ENCODE measurements around the gene SDC4. TPM values are rescaled to one million over a fixed set of nuclear protein-coding genes. Genes with fewer than 3 reads are reported as not detected.

The SDC4 gene
- polyA plus RNA-seq, 3 donors from 2014 or later = 0.56 to 0.69 TPM; not detected in 1

- Mint-ChIP-seq H3K36me3 (no peaks in the 10 kb centered on the region), H3K9me3 (no peaks in the 10 kb centered on the region), H3K27me3 (ENCODE audit: low read depth in 3 of 3) (peaks cover 0 to 2% (median 0%) of the 10 kb centered on the region in 3 donors), H3K27ac (no peak overlapping the region), H3K4me3 (no peak overlapping the region), H3K4me1 (no peaks in the 10 kb centered on the region)
- DNase-seq = no peak
Measured at GRCh38 chr20:45337367-45338120, 10.7 kb downstream of the SDC4 start.

GRCh38 chr20:45336530-45337366, 11.5 kb downstream of the SDC4 start:
- no peaks in the 10 kb centered on the region for H3K4me1 Mint-ChIP-seq
- no peak for DNase-seq
- H3K27me3 Mint-ChIP-seq (ENCODE audit: low read depth in 3 of 3) = peaks cover 0 to 2% (median 0%) of the 10 kb centered on the region in 3 donors
- H3K36me3 Mint-ChIP-seq = no peaks in the 10 kb centered on the region
- no peak overlapping the region for H3K27ac Mint-ChIP-seq
- H3K4me3 Mint-ChIP-seq = no peak overlapping the region
- no peaks in the 10 kb centered on the region for H3K9me3 Mint-ChIP-seq

GRCh38 chr20:45330476-45330875, 17.7 kb downstream of the SDC4 start:
- H3K36me3 Mint-ChIP-seq = no peaks in the 10 kb centered on the region
- DNase-seq = no peak
- H3K9me3 Mint-ChIP-seq = no peaks in the 10 kb centered on the region
- H3K4me1 Mint-ChIP-seq = no peaks in the 10 kb centered on the region
- H3K4me3 Mint-ChIP-seq = no peak overlapping the region
- H3K27ac Mint-ChIP-seq = no peak overlapping the region
- no peaks in the 10 kb centered on the region for H3K27me3 Mint-ChIP-seq (ENCODE audit: low read depth in 3 of 3)

GRCh38 chr20:45329497-45330319, 18.5 kb downstream of the SDC4 start:
- no peaks in the 10 kb centered on the region for H3K27me3 Mint-ChIP-seq (ENCODE audit: low read depth in 3 of 3)
- H3K4me1 Mint-ChIP-seq = no peaks in the 10 kb centered on the region
- H3K9me3 Mint-ChIP-seq = no peaks in the 10 kb centered on the region
- H3K4me3 Mint-ChIP-seq = no peak overlapping the region
- DNase-seq = no peak
- H3K27ac Mint-ChIP-seq = peak overlapping the region in 1 of 6 donors; percentile 31
- no peaks in the 10 kb centered on the region for H3K36me3 Mint-ChIP-seq

- Mint-ChIP-seq H3K9me3 (no peaks in the 10 kb centered on the region), H3K27me3 (ENCODE audit: low read depth in 3 of 3) (no peaks in the 10 kb centered on the region), H3K4me1 (no peaks in the 10 kb centered on the region), H3K27ac (no peak overlapping the region), H3K4me3 (no peak overlapping the region), H3K36me3 (no peaks in the 10 kb centered on the region)
- DNase-seq = no peak
Measured at GRCh38 chr20:45328451-45328850, 19.8 kb downstream of the SDC4 start.

- Mint-ChIP-seq H3K27ac (no peak overlapping the region), H3K36me3 (no peaks in the 10 kb centered on the region), H3K4me3 (no peak overlapping the region), H3K27me3 (ENCODE audit: low read depth in 3 of 3) (no peaks in the 10 kb centered on the region), H3K9me3 (no peaks in the 10 kb centered on the region), H3K4me1 (peaks cover 9 to 10% of the 10 kb centered on the region in 2 donors)
- no peak for DNase-seq
Measured at GRCh38 chr20:45325371-45325770, 22.9 kb downstream of the SDC4 start.

- Mint-ChIP-seq H3K27me3 (ENCODE audit: low read depth in 3 of 3) (no peaks in the 10 kb centered on the region), H3K4me1 (peaks cover 10 to 14% of the 10 kb centered on the region in 2 donors), H3K27ac (no peak overlapping the region), H3K4me3 (no peak overlapping the region), H3K36me3 (no peaks in the 10 kb centered on the region), H3K9me3 (no peaks in the 10 kb centered on the region)
- no peak for DNase-seq
Measured at GRCh38 chr20:45323731-45324130, 24.5 kb downstream of the SDC4 start.

- H3K9me3 Mint-ChIP-seq = no peaks in the 10 kb centered on the region
- H3K4me3 Mint-ChIP-seq = no peak overlapping the region
- DNase-seq = no peak
- H3K27me3 Mint-ChIP-seq (ENCODE audit: low read depth in 3 of 3) = peaks cover 0 to 5% (median 0%) of the 10 kb centered on the region in 3 donors
- H3K27ac Mint-ChIP-seq = no peak overlapping the region
- H3K36me3 Mint-ChIP-seq = no peaks in the 10 kb centered on the region
- H3K4me1 Mint-ChIP-seq = peaks cover 10 to 14% of the 10 kb centered on the region in 2 donors
Measured at GRCh38 chr20:45322952-45323383, 25.3 kb downstream of the SDC4 start.

- Mint-ChIP-seq H3K4me1 (peaks cover 10 to 14% of the 10 kb centered on the region in 2 donors), H3K9me3 (no peaks in the 10 kb centered on the region), H3K36me3 (no peaks in the 10 kb centered on the region), H3K27ac (peak overlapping the region in 2 of 6 donors; percentile 0 to 65), H3K4me3 (no peak overlapping the region), H3K27me3 (ENCODE audit: low read depth in 3 of 3) (peaks cover 0 to 7% (median 6%) of the 10 kb centered on the region in 3 donors)
- peak; percentile 11 to 19 (median 14) for DNase-seq
Measured at GRCh38 chr20:45320948-45321595, 27.2 kb downstream of the SDC4 start.

- H3K4me1 Mint-ChIP-seq = peaks cover 10 to 14% of the 10 kb centered on the region in 2 donors
- H3K27me3 Mint-ChIP-seq (ENCODE audit: low read depth in 3 of 3) = peaks cover 0 to 12% (median 7%) of the 10 kb centered on the region in 3 donors
- no peaks in the 10 kb centered on the region for H3K9me3 Mint-ChIP-seq
- no peak overlapping the region for H3K27ac Mint-ChIP-seq
- H3K4me3 Mint-ChIP-seq = no peak overlapping the region
- no peak for DNase-seq
- H3K36me3 Mint-ChIP-seq = no peaks in the 10 kb centered on the region
Measured at GRCh38 chr20:45318948-45319347, 29.3 kb downstream of the SDC4 start.

GRCh38 chr20:45318386-45318939, 29.8 kb downstream of the SDC4 start:
- no peaks in the 10 kb centered on the region for H3K9me3 Mint-ChIP-seq

GRCh38 chr20:45317826-45318225, 30.4 kb downstream of the SDC4 start:
- no peak for DNase-seq
- peaks cover 10 to 14% of the 10 kb centered on the region in 2 donors for H3K4me1 Mint-ChIP-seq
- no peaks in the 10 kb centered on the region for H3K36me3 Mint-ChIP-seq
- H3K27me3 Mint-ChIP-seq (ENCODE audit: low read depth in 3 of 3) = peaks cover 0 to 15% (median 7%) of the 10 kb centered on the region in 3 donors
- H3K27ac Mint-ChIP-seq = no peak overlapping the region
- no peaks in the 10 kb centered on the region for H3K9me3 Mint-ChIP-seq
- H3K4me3 Mint-ChIP-seq = no peak overlapping the region

More at GRCh38 chr20:45318386-45318939, 29.8 kb downstream of the SDC4 start:
- peaks cover 0 to 14% (median 7%) of the 10 kb centered on the region in 3 donors for H3K27me3 Mint-ChIP-seq (ENCODE audit: low read depth in 3 of 3)
- H3K27ac Mint-ChIP-seq = no peak overlapping the region
- H3K4me1 Mint-ChIP-seq = peaks cover 10 to 14% of the 10 kb centered on the region in 2 donors
- no peak for DNase-seq
- no peak overlapping the region for H3K4me3 Mint-ChIP-seq
- H3K36me3 Mint-ChIP-seq = no peaks in the 10 kb centered on the region

Measured in immature natural killer cell (primary cell).